ENCODE measurements around the gene EVI5.
"Not testable (repeated sequence)": the region's sequence is repeated elsewhere in the genome, so short reads cannot be mapped to it uniquely, and the experiment has no call there.

Gene EVI5

GRCh38 chr1:92691925-92692324 is 93.0 kb downstream of the EVI5 start:
- no peak for DNase-seq (ENCODE audit: low read depth)

GRCh38 chr1:92690212-92690906 is 94.5 kb downstream of the EVI5 start:
- DNase-seq (ENCODE audit: low read depth): no peak

GRCh38 chr1:92679980-92680379 is 104.9 kb downstream of the EVI5 start:
- DNase-seq (ENCODE audit: low read depth): no peak

- no peak for DNase-seq (ENCODE audit: low read depth)
These were observed 121.1 kb downstream of the EVI5 start for GRCh38 chr1:92663775-92664174.

- peak; percentile 10 for DNase-seq (ENCODE audit: low read depth)
These were observed 122.9 kb downstream of the EVI5 start for GRCh38 chr1:92662048-92662447.

GRCh38 chr1:92657701-92658100 is 127.2 kb downstream of the EVI5 start:
- no peak for DNase-seq (ENCODE audit: low read depth)

- no peak for DNase-seq (ENCODE audit: low read depth)
These were observed 129.6 kb downstream of the EVI5 start for GRCh38 chr1:92655197-92655801.

- DNase-seq (ENCODE audit: low read depth): no peak
These were observed 131.1 kb downstream of the EVI5 start for GRCh38 chr1:92653605-92654381.

- DNase-seq (ENCODE audit: low read depth): not testable (repeated sequence)
These were observed 144.2 kb downstream of the EVI5 start for GRCh38 chr1:92640686-92641085.

GRCh38 chr1:92638498-92638897 is 146.4 kb downstream of the EVI5 start:
- no peak for DNase-seq (ENCODE audit: low read depth)

- not testable (repeated sequence) for DNase-seq (ENCODE audit: low read depth)
These were observed 149.7 kb downstream of the EVI5 start for GRCh38 chr1:92635203-92635602.

- peak; percentile 11 for DNase-seq (ENCODE audit: low read depth)
These were observed 161.6 kb downstream of the EVI5 start for GRCh38 chr1:92623187-92623778.

- no peak for DNase-seq (ENCODE audit: low read depth)
These were observed 165.3 kb downstream of the EVI5 start for GRCh38 chr1:92619466-92620189.

GRCh38 chr1:92601044-92601443 is 183.9 kb downstream of the EVI5 start:
- no peak for DNase-seq (ENCODE audit: low read depth)

GRCh38 chr1:92599184-92599583 is 185.7 kb downstream of the EVI5 start:
- DNase-seq (ENCODE audit: low read depth): peak; percentile 52

GRCh38 chr1:92589361-92589760 is 195.5 kb downstream of the EVI5 start:
- DNase-seq (ENCODE audit: low read depth): not testable (repeated sequence)

- no peak for DNase-seq (ENCODE audit: low read depth)
These were observed 197.5 kb downstream of the EVI5 start for GRCh38 chr1:92587445-92587844.

- DNase-seq (ENCODE audit: low read depth): peak; percentile 48
These were observed 199.1 kb downstream of the EVI5 start for GRCh38 chr1:92585831-92586230.

- peak; percentile 31 for DNase-seq (ENCODE audit: low read depth)
These were observed 200.1 kb downstream of the EVI5 start for GRCh38 chr1:92584810-92585209.

- peak; percentile 93 for DNase-seq (ENCODE audit: low read depth)
These were observed 200.8 kb downstream of the EVI5 start for GRCh38 chr1:92583821-92584760.

All from iris pigment epithelial cell (primary cell).